ENCODE measurements around the gene MCF2L.

The MCF2L gene

DNA sequence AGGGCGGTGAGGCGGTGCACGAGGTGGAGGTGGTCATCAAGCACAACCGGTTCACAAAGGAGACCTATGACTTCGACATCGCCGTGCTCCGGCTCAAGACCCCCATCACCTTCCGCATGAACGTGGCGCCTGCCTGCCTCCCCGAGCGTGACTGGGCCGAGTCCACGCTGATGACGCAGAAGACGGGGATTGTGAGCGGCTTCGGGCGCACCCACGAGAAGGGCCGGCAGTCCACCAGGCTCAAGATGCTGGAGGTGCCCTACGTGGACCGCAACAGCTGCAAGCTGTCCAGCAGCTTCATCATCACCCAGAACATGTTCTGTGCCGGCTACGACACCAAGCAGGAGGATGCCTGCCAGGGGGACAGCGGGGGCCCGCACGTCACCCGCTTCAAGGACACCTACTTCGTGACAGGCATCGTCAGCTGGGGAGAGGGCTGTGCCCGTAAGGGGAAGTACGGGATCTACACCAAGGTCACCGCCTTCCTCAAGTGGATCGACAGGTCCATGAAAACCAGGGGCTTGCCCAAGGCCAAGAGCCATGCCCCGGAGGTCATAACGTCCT is 180.0 kb downstream of the MCF2L start:
- DNase-seq (ENCODE audit: low spot score): no peak
